Astrocyte (in vitro differentiated cells and primary cell): ENCODE results near the gene ABHD16A. TPM values are rescaled to one million over a fixed set of nuclear protein-coding genes. Genes with fewer than 3 reads are reported as not detected.

Source experiments
- DNase-seq: peaks from one replicate; pipeline ENCODE4 v3.0.0-alpha.2; 2010; ENCODE audit warnings: low read depth
- FAIRE-seq: peaks from 2 replicates; lab custom pipeline; 2011; peaks lifted over from hg19 to GRCh38; lab: Jason Lieb, UNC
- H2AFZ ChIP-seq: 2 replicates; pipeline ENCODE4 v1.6.0; 2012; ENCODE audit warnings: low read depth, low read length, inconsistent platforms
- H3K27ac ChIP-seq: 2 replicates; pipeline ENCODE4 v1.5.1; 2011; ENCODE audit warnings: low read depth, low read length, inconsistent platforms
- H3K27me3 ChIP-seq: 2 replicates; pipeline ENCODE4 v1.6.0; 2011; ENCODE audit warnings: low read length, inconsistent platforms; ENCODE audit not compliant: insufficient read depth
- H3K36me3 ChIP-seq: 2 replicates; pipeline ENCODE4 v1.5.1; 2011; ENCODE audit warnings: low read length, inconsistent platforms; ENCODE audit not compliant: insufficient read depth
- H3K4me1 ChIP-seq: 2 replicates; pipeline ENCODE4 v1.5.1; 2011; ENCODE audit warnings: low read length, inconsistent platforms; ENCODE audit not compliant: insufficient read depth
- H3K4me2 ChIP-seq: 2 replicates; pipeline ENCODE4 v1.6.0; 2012; ENCODE audit warnings: low read length, inconsistent platforms
- H3K4me3 ChIP-seq: 2 replicates; pipeline ENCODE4 v1.5.1; 2011; ENCODE audit warnings: low read depth, mild to moderate bottlenecking, low read length, inconsistent platforms; ENCODE audit not compliant: insufficient read depth
- H3K79me2 ChIP-seq: 2 replicates; pipeline ENCODE4 v1.6.0; 2012; ENCODE audit warnings: mild to moderate bottlenecking, low read length, inconsistent platforms; ENCODE audit not compliant: insufficient read depth
- H3K9ac ChIP-seq: 2 replicates; pipeline ENCODE4 v1.6.0; 2012; ENCODE audit warnings: mild to moderate bottlenecking, low read length, inconsistent platforms
- H3K9me3 ChIP-seq: 2 replicates; pipeline ENCODE4 v1.5.1; 2012; ENCODE audit warnings: low read depth, mild to moderate bottlenecking, low read length, inconsistent platforms; ENCODE audit not compliant: insufficient read depth
- H4K20me1 ChIP-seq: 2 replicates; pipeline ENCODE4 v1.6.0; 2012; ENCODE audit warnings: low read length, inconsistent platforms; ENCODE audit not compliant: insufficient read depth
- H3K27ac Mint-ChIP-seq: one replicate; pipeline ENCODE4 v1.8.0; 2021; ENCODE audit warnings: mild to moderate bottlenecking, mixed read lengths; ENCODE audit not compliant: unreplicated experiment
- H3K27me3 Mint-ChIP-seq: one replicate; pipeline ENCODE4 v1.8.0; 2021; ENCODE audit warnings: low read depth, mixed read lengths; ENCODE audit not compliant: unreplicated experiment
- H3K36me3 Mint-ChIP-seq: one replicate; pipeline ENCODE4 v1.8.0; 2021; ENCODE audit warnings: low read depth, mixed read lengths; ENCODE audit not compliant: unreplicated experiment
- H3K4me1 Mint-ChIP-seq: one replicate; pipeline ENCODE4 v1.8.0; 2021; ENCODE audit warnings: low read depth, mixed read lengths; ENCODE audit not compliant: unreplicated experiment
- H3K4me3 Mint-ChIP-seq: one replicate; pipeline ENCODE4 v1.8.0; 2021; ENCODE audit warnings: mild to moderate bottlenecking, moderate library complexity, mixed read lengths; ENCODE audit not compliant: unreplicated experiment
- H3K9me3 Mint-ChIP-seq: one replicate; pipeline ENCODE4 v1.8.0; 2021; ENCODE audit warnings: mild to moderate bottlenecking, mixed read lengths; ENCODE audit not compliant: unreplicated experiment
- EZH2 ChIP-seq: IDR thresholded peaks from 2 replicates; pipeline ENCODE4 v1.6.1; 2012; ENCODE audit warnings: mild to moderate bottlenecking, low read length, inconsistent platforms; ENCODE audit not compliant: insufficient read depth
- total RNA-seq: library from RNA; stranded (reverse); gene quantifications from 2 replicates; pipeline ENCODE4 v1.2.1, GENCODE V29; 2021
- TF ChIP-seq, protein P1 (sequence below): IDR thresholded peaks from 2 replicates; pipeline ENCODE4 v1.5.1; 2011; ENCODE audit warnings: low read depth, mild to moderate bottlenecking, inconsistent platforms, low read length, moderate library complexity; ENCODE audit not compliant: insufficient read depth

ABHD16A gene
- total RNA-seq, 1 donor from 2014 or later: 38.3 TPM

DNA sequence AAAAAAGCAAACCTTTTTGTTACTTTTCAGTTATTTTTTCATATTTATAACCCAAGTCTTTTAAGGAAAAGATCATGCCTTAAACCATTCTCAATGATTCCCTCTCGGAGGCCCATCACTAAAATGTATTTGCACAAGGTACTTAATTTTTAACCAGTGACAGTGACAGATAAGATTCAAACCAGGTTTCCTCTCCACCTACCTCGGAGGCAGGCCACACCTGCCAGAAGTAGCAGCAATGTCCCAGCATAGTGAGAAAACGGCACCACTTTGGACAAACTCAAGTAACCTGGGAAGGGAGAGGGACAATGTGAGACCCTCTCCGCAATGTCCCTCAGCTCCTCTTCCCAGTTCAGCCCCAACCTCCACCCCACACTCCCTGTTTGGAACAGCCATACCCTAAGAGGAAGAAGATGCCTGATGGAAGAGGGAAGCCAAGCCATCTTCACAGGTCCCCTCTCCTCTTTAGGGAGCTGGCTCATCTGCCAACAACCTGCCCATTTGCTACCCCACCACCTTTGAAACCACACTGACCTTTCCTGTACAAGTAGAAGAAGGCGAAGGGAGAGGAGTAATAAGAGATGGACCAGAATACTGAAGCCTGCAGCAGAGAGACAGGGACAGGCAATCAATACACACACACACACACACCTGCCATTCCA, 2.3 kb downstream of the ABHD16A start:
- H3K79me2 ChIP-seq: peaks cover 38% of the 10 kb centered on the region
- no peaks in the 10 kb centered on the region for H3K9me3 ChIP-seq
- Mint-ChIP-seq H3K4me1 (peaks cover 17% of the 10 kb centered on the region), H3K27me3 (no peaks in the 10 kb centered on the region), H3K36me3 (peaks cover 4% of the 10 kb centered on the region), H3K27ac (peak overlapping the region; percentile 41), H3K9me3 (no peaks in the 10 kb centered on the region), H3K4me3 (peak overlapping the region; percentile 99)
- no peaks in the 10 kb centered on the region for H3K27me3 ChIP-seq
- peaks cover 8% of the 10 kb centered on the region for H3K36me3 ChIP-seq
- DNase-seq: no peak
- no peak overlapping the region for H2AFZ ChIP-seq
- peak overlapping the region; percentile 92 for H3K4me2 ChIP-seq
- no peak overlapping the region for H3K27ac ChIP-seq
- no peak overlapping the region for H3K4me3 ChIP-seq
- peak overlapping the region; percentile 89 for H3K9ac ChIP-seq
- peaks cover 18% of the 10 kb centered on the region for H3K4me1 ChIP-seq
- no peak for FAIRE-seq
- H4K20me1 ChIP-seq: peaks cover 37% of the 10 kb centered on the region
- no peak for TF ChIP-seq EZH2
- TF ChIP-seq, protein P1, sequence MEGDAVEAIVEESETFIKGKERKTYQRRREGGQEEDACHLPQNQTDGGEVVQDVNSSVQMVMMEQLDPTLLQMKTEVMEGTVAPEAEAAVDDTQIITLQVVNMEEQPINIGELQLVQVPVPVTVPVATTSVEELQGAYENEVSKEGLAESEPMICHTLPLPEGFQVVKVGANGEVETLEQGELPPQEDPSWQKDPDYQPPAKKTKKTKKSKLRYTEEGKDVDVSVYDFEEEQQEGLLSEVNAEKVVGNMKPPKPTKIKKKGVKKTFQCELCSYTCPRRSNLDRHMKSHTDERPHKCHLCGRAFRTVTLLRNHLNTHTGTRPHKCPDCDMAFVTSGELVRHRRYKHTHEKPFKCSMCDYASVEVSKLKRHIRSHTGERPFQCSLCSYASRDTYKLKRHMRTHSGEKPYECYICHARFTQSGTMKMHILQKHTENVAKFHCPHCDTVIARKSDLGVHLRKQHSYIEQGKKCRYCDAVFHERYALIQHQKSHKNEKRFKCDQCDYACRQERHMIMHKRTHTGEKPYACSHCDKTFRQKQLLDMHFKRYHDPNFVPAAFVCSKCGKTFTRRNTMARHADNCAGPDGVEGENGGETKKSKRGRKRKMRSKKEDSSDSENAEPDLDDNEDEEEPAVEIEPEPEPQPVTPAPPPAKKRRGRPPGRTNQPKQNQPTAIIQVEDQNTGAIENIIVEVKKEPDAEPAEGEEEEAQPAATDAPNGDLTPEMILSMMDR: no peak

GRCh38 chr6:31697555-31697954, 5.6 kb downstream of the ABHD16A start:
- FAIRE-seq: no peak
- peak overlapping the region; percentile 34 for H3K9ac ChIP-seq
- no peaks in the 10 kb centered on the region for H3K9me3 Mint-ChIP-seq
- no peaks in the 10 kb centered on the region for H3K27me3 ChIP-seq
- peaks cover 15% of the 10 kb centered on the region for H3K36me3 ChIP-seq
- H3K27ac ChIP-seq: no peak overlapping the region
- H3K27ac Mint-ChIP-seq: no peak overlapping the region
- H4K20me1 ChIP-seq: peaks cover 37% of the 10 kb centered on the region
- H3K36me3 Mint-ChIP-seq: peaks cover 6% of the 10 kb centered on the region
- no peak overlapping the region for H3K4me2 ChIP-seq
- no peak overlapping the region for H3K4me3 ChIP-seq
- H3K27me3 Mint-ChIP-seq: no peaks in the 10 kb centered on the region
- no peaks in the 10 kb centered on the region for H3K9me3 ChIP-seq
- peaks cover 34% of the 10 kb centered on the region for H3K79me2 ChIP-seq
- no peak for DNase-seq
- H2AFZ ChIP-seq: no peak overlapping the region
- H3K4me1 ChIP-seq: peaks cover 12% of the 10 kb centered on the region
- peaks cover 15% of the 10 kb centered on the region for H3K4me1 Mint-ChIP-seq
- peak overlapping the region; percentile 34 for H3K4me3 Mint-ChIP-seq
- TF ChIP-seq EZH2: no peak
- TF ChIP-seq, protein P1: no peak

GRCh38 chr6:31693535-31693934, 9.6 kb downstream of the ABHD16A start:
- Histone ChIP-seq H4K20me1 (peaks cover 16% of the 10 kb centered on the region), H3K4me1 (peaks cover 5% of the 10 kb centered on the region), H2AFZ (no peak overlapping the region), H3K9me3 (no peaks in the 10 kb centered on the region), H3K27ac (no peak overlapping the region), H3K36me3 (peaks cover 25% of the 10 kb centered on the region), H3K79me2 (peaks cover 3% of the 10 kb centered on the region), H3K4me2 (no peak overlapping the region), H3K27me3 (no peaks in the 10 kb centered on the region), H3K4me3 (no peak overlapping the region), H3K9ac (no peak overlapping the region)
- Mint-ChIP-seq H3K27ac (no peak overlapping the region), H3K27me3 (no peaks in the 10 kb centered on the region), H3K9me3 (no peaks in the 10 kb centered on the region), H3K36me3 (peaks cover 8% of the 10 kb centered on the region), H3K4me3 (no peak overlapping the region), H3K4me1 (peaks cover 16% of the 10 kb centered on the region)
- no peak for FAIRE-seq
- no peak for DNase-seq
- no peak for TF ChIP-seq EZH2
- TF ChIP-seq, protein P1: no peak
